ENCODE measurements around the gene KLHL10. TPM values are rescaled to one million over a fixed set of nuclear protein-coding genes. Genes with fewer than 3 reads are reported as not detected.
A peak's percentile ranks its signal among the peaks of the same experiment; 100 is the strongest.

The KLHL10 gene
- total RNA-seq, 1 experiment from 2014 or later = not detected

DNA sequence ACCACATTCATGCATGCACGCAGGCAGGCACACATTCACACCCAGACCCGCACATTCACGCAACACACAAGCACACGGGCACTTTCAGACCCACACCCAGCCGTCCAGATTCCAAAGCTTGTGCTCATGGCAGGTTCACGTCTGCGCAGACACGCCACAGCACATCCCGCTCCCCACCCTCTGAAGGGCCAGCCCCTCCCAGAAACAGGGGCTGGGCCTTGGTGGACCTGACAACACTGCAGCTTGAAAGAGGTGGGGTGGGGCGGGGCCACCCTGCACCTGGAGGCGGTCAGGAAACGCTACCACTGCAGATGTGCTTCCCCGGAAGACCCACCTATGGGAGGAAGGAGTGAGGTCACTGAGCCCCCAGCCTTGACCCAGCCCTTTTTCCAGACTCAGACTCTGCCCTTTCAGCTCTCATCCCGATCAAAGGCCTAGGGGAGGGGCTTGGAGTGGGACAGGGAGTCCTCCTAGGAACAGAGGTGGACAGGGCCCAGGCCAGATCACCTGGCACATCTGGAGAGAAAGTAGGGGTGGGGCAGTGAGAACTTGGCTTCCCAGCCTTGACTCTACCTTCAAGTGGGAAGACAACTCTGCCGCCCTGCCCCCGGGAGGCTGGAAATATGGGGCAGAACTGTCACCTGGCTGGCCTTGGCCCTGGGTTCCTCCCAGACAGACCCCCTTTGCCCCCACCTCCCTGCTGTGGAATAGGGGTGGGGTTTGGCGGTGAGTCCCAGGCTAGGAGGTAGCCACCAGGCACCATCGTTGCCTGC lies 36.8 kb upstream of the KLHL10 start:
- no peaks in the 10 kb centered on the region for H3K36me3 ChIP-seq (ENCODE audit: low read depth, low read length)
- no peaks in the 10 kb centered on the region for H3F3A ChIP-seq (ENCODE audit: low read length, unreplicated experiment)
- H3K79me2 ChIP-seq (ENCODE audit: low read length) = no peaks in the 10 kb centered on the region
- no peak overlapping the region for H2AFZ ChIP-seq (ENCODE audit: low read length)
- TF ChIP-seq EZH2 (IDR thresholded peaks at IDR 0.05; ENCODE audit: low read length, unreplicated experiment) (no peak), EZH2phosphoT487 (IDR thresholded peaks at IDR 0.05; ENCODE audit: borderline replicate concordance, low read length) (no peak), CTCF (conservative IDR thresholded peaks at IDR 0.05; ENCODE audit: low read depth, low read length) (no peak)
- H3K9ac ChIP-seq (ENCODE audit: low read length) = peak overlapping the region; percentile 61
- intact Hi-C loops (cut with micrococcal nuclease) = loop anchor here (1.0 to 2.0 kb wide), 3 partner anchors 14 to 62 kb away; partner anchors contain the start of gene JUP
- peak overlapping the region; percentile 52; the same call in 1 of the 2 replicates for H3K4me3 ChIP-seq (ENCODE audit: low read length)
- no peaks in the 10 kb centered on the region for H3K9me3 ChIP-seq (ENCODE audit: low read length)
- H4K20me1 ChIP-seq (ENCODE audit: low read length) = no peaks in the 10 kb centered on the region
- CTCF ChIA-PET = interaction anchor here (0.6 to 1.8 kb wide), 6 partner anchors 15 to 107 kb away, joined by 3 to 15 read pairs (median 5); partner anchors contain the start of gene JUP
- H3K27me3 ChIP-seq (ENCODE audit: low read length) = no peaks in the 10 kb centered on the region
- POLR2A ChIA-PET (ENCODE audit: unreplicated experiment) = interaction anchor here (0.6 to 1.8 kb wide), 2 partner anchors 15 to 28 kb away, joined by 3 to 26 read pairs; partner anchors contain the start of gene JUP
- peak overlapping the region; percentile 82 for H3K4me2 ChIP-seq (ENCODE audit: low read length)
- peak; percentile 94 for DNase-seq
- peaks cover 29% of the 10 kb centered on the region for H3K4me1 ChIP-seq (ENCODE audit: insufficient read depth, low read length)
- no peaks in the 10 kb centered on the region for H3K9me2 ChIP-seq (replicated peaks; ENCODE audit: low read length)
- BruUV-seq (replicated peaks) = TSS peak; percentile 100
- peak overlapping the region; percentile 90 for H3K27ac ChIP-seq (ENCODE audit: low read length)
- peak; percentile 70 for ATAC-seq

DNA sequence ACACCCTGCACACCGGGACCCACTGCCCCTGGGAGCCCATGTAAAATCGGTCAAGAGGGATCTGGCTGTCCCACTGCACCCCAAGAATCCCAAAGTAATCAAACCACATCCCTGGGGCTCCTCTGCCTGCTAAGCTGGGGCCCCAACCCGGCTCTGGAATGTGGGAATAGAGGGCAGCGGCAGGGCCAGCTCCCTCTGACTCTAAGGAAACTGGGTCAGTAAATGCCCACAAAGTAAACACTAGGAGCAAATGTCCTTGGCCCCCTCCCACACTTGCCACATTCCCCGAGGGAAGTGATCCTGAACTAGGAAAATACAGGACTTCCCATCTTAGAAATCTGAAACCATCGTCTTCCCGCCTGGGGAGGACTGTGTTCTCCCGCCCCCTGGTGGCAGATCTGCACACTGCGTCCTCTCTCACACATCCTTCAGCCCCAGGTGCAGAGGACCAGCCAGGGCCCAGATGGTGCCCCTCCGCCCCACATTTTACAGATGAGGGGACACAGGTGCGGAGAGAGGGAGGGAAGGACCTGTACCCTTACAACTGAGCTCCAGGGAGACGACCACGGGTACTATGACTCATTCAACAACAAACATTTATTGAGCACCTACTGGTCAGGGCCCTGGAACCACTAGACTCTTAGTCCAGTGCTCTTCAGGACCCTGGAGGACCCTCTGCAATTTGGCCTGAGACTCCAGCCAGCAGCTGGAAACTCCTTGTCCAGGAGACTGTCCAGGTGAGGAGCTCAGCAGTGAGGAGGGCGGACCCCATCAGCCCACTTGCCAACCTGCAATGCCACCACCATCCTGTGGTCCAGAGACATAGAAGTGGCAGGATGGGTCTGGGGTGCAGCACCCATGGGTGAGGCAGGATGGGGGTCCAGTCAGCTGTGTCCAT lies 36.0 kb upstream of the KLHL10 start:
- intact Hi-C loops (cut with micrococcal nuclease) = loop anchor here (1.0 to 2.0 kb wide), 2 partner anchors 29 to 63 kb away; no protein-coding TSS in a partner anchor
- no peaks in the 10 kb centered on the region for H3K9me3 ChIP-seq (ENCODE audit: low read length)
- TF ChIP-seq EZH2 (IDR thresholded peaks at IDR 0.05; ENCODE audit: low read length, unreplicated experiment) (no peak), CTCF (conservative IDR thresholded peaks at IDR 0.05; ENCODE audit: low read depth, low read length) (peak; percentile 89)
- ChIA-PET POLR2A (ENCODE audit: unreplicated experiment) (interaction anchor here (0.6 to 1.8 kb wide), 2 partner anchors 16 to 22 kb away, joined by 8 to 26 read pairs; partner anchors contain the start of gene JUP), CTCF (interaction anchor here (0.6 to 1.8 kb wide), 6 partner anchors 15 to 106 kb away, joined by 3 to 15 read pairs (median 5); partner anchors contain the start of gene JUP)
- H3K27ac ChIP-seq (ENCODE audit: low read length) = peak overlapping the region; percentile 90
- no peaks in the 10 kb centered on the region for H3F3A ChIP-seq (ENCODE audit: low read length, unreplicated experiment)
- H3K4me3 ChIP-seq (ENCODE audit: low read length) = peak overlapping the region; percentile 52; the same call in 1 of the 2 replicates
- H3K36me3 ChIP-seq (ENCODE audit: low read depth, low read length) = no peaks in the 10 kb centered on the region
- H3K79me2 ChIP-seq (ENCODE audit: low read length) = no peaks in the 10 kb centered on the region
- peak overlapping the region; percentile 61 for H3K9ac ChIP-seq (ENCODE audit: low read length)
- H4K20me1 ChIP-seq (ENCODE audit: low read length) = no peaks in the 10 kb centered on the region
- H2AFZ ChIP-seq (ENCODE audit: low read length) = no peak overlapping the region
- no TSS peak for BruUV-seq (replicated peaks)
- H3K27me3 ChIP-seq (ENCODE audit: low read length) = no peaks in the 10 kb centered on the region
- peaks cover 21% of the 10 kb centered on the region for H3K4me1 ChIP-seq (ENCODE audit: insufficient read depth, low read length)
- no peaks in the 10 kb centered on the region for H3K9me2 ChIP-seq (replicated peaks; ENCODE audit: low read length)
- peak; percentile 74 for ATAC-seq
- DNase-seq = peak; percentile 94
- peak overlapping the region; percentile 82 for H3K4me2 ChIP-seq (ENCODE audit: low read length)

Data from PC-3 (cell line).